Measurements from ENCODE around the gene UNKL.
"Not testable (repeated sequence)": the region's sequence is repeated elsewhere in the genome, so short reads cannot be mapped to it uniquely, and the experiment has no call there.

UNKL gene

DNA sequence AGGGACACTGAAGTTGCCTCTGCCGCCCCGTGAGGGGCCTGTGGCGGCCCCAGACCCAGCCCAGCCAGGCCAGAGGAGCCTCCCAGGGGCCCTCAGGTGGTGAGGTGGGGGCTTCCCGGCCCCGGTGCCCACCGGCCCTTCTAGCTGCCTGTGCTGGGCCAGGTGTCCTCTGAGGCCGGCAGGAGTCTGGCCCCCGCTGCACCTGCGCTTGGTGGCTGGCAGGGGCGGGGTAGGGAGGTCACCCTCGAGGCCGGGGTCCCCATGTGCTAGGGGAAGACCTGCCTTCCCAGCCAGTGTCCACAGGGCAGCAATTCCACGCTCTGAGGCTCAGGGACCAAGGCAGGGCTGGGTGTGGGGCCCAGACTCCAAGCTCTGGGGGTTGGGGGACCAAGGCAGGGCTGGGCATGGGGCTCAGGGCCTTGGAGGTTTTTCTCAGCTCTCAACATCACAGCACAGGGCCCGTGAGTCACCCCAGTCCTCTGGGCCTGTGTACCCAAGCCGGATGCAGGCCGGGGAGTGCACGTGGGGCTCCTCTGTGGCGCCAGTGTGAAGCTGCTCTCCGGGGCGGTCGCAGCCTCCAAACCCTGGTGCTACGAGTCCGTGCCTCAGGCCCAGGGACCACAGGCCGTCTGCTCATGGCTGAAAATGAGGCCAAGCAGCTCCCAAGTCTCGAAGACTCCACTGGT lies 31.2 kb upstream of the UNKL start:
- DNase-seq = no peak

DNA sequence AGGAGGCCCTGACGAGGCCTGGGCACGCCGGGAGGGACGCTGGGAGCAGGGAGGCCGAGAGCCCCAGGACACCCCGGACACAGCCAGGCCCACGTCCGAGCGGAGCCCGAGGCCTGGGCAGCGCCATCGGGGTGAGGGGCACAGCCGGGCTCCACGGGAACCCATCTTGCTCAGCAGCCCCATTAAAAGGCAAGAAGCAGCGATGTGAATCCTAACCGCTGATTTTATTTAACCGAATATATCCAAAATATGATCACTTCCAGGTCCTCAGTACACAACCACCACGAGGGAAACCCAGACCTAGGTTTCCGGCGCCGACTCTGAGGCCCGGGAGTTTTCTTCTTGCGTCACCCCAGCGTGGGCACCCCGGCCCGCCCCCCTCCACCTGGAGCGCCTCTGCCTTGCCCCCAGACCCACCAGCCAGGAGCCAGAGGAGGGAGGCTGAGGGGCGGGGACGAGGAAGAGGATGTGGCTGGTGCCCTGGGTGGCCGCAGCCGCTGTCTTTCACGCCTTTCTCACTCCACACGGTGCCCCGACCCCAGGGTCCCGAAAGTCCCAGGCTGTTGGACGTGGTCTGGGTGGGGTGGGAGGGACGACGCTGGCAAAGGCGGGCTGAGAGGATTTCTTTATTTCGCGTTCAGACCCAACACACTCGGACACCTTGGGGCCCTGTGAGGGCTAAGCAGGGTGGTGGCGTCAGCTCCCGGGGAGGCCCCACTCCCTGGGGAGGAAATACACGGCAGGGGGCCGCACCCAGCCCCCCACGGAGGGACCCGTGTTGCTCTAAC lies 30.4 kb upstream of the UNKL start:
- no peak for DNase-seq

DNA sequence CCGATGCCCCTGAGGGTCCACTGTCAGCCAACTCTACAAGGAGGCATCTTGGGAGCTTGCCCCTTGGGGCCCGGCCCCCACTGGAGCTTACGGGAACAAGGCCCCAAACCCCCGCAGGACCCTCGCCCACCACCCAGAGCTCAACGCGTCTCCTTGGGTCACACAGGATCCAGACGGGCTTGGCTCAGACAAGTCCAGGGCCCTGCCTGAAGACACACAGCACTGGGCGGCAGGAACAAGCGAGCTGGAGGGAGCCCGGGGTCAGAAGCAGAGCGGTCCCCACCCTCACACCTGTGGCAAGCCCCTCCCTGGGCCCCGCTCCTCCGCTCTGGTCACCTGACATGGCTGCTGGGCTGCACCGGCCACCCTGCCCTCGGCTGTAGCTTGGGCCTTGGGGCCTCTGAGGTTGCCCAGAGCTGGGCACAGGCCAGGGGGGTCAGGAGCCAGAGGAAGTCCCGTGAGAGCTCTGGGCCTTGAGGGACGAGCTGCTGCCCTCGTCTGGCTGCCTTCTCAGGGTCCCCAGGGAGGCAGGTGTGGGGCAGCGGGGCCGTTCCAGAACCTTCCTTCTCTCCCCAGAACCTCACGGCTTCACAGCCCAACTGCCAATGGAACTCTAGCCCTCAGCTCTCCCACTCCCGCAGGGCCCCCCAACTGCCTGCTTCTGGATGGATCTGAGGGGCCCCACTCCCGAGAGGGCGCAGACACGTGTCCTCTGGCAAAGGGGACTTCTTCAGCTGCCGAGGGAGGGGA lies 29.7 kb upstream of the UNKL start, which contains the start of gene CCDC154:
Gene CCDC154, minus strand, starts transcription at position 577 of the 750 bp plus-strand sequence. Its CDS starts 234 bp downstream, at position 343.
- no peak for DNase-seq

GRCh38 chr16:1443403-1443973 lies 29.0 kb upstream of the UNKL start:
- no peak for DNase-seq

DNA sequence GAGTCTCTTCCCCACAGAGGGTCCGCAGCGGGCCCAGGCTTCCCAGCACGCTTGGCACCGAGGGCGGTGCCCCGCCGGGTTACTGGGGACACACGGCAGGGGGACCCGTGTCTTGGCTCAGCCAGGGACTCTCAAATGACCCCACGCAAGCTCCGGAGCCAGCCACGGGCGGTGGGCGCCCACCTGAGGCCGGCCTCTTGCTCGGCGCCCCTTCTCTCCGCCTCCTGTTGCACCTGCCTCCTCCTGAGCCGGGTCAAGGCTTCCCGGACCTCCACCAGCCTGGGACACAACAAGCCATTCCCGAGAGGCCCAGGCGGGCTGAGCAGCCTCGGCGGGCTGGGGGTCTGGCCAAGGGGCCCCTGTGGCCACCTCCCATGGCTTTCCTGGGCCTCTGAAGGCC lies 28.2 kb upstream of the UNKL start:
- DNase-seq = no peak

GRCh38 chr16:1441391-1441829 lies 26.9 kb upstream of the UNKL start:
- no peak for DNase-seq

DNA sequence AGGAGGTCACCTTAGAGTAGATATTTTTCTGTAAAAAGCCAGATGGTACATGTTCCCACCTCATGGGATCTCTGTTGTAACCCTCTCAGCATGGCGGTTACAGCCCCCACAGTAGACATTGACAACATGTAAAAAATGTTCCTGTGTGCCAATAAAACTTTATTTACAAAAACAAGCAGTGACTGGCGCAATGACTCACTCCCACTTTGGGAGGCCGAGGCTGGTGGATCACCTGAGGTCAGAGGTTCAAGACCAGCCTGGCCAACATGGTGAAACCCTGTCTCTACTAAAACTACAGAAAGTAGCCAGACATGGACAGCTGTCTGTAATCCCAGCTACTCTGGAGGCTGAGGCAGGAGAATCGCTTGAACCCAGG lies 25.2 kb upstream of the UNKL start:
- not testable (repeated sequence) for DNase-seq

GRCh38 chr16:1439058-1439698 lies 24.7 kb upstream of the UNKL start:
- peak; percentile 32 for DNase-seq

DNA sequence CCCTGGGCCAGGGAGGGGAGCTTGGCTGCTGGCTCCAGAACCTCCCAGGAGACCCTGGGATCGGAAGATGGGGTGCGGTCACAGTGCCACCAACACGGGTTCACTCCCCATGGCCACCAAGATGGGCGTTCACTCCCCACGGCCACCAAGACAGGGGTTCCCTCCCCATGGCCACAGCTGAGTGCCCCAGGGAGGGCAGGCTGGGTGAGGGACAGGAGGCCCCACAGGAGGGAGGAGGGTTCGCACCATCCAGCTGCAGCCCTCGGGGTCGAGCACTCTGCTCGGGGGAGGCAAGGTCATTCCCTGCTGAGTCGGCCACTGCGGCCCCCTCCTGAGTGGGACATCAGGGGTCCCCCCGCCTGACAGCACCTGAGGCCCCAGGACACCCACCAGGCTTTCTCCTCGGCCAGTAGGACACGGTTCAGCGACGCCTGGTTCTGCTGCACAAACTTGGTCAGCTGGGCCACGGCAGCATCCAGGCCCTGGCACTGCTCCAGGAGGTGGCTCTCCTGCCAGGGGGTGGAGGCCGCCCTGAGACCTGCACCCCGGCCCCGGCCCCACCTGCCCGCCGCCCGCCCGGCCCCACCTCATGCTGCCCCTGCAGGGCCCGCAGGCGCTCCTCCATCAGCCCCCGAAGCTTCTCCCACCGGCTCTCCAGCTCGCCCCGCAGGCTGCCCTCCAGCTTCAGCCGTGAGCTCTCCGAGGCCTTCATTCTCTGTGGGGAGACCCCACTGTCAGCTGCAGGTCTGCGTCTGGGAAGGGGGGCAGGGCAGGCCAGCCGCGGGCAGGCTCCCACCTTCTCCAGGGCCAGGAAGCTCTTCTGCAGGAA lies 23.9 kb upstream of the UNKL start:
- no peak for DNase-seq

GRCh38 chr16:1437606-1438005 lies 23.1 kb upstream of the UNKL start:
- no peak for DNase-seq

DNA sequence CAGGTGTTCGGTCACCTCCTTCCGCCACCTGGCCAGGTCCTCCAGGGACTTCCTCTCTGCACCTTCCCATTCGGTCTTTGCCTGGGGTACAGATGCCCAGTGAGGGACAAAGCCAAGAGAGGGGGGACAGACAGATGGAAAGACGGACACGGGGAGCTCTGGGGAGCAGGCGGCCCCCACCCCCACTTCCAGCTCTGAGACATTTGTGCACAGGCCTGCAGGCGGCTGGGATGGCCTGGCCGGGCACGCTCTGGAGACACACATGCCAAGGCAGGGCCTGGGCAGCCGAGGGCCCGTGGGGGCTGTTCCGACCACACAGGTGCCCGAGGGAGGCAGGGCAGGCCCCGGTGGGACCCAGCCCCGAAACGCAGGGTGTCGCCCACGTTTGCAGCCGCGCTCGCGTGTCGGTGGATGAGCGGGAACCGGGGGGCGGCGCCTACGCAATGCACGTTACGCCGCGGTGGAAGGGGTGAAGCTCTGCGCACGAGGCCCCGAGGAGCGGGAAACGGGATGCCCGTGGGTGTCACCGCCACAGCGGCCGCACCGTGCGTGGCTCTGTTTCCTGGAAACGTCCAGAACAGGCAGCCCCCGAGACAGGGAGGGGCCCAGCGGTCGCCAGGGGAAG lies 22.3 kb upstream of the UNKL start:
- no peak for DNase-seq

- DNase-seq = no peak
Measured at GRCh38 chr16:1435921-1436697, 21.6 kb upstream of the UNKL start.

GRCh38 chr16:1434644-1435592 lies 20.4 kb upstream of the UNKL start:
- no peak for DNase-seq

- no peak for DNase-seq
Measured at GRCh38 chr16:1433756-1434155, 19.3 kb upstream of the UNKL start.

GRCh38 chr16:1433263-1433560 lies 18.7 kb upstream of the UNKL start:
- no peak for DNase-seq

DNA sequence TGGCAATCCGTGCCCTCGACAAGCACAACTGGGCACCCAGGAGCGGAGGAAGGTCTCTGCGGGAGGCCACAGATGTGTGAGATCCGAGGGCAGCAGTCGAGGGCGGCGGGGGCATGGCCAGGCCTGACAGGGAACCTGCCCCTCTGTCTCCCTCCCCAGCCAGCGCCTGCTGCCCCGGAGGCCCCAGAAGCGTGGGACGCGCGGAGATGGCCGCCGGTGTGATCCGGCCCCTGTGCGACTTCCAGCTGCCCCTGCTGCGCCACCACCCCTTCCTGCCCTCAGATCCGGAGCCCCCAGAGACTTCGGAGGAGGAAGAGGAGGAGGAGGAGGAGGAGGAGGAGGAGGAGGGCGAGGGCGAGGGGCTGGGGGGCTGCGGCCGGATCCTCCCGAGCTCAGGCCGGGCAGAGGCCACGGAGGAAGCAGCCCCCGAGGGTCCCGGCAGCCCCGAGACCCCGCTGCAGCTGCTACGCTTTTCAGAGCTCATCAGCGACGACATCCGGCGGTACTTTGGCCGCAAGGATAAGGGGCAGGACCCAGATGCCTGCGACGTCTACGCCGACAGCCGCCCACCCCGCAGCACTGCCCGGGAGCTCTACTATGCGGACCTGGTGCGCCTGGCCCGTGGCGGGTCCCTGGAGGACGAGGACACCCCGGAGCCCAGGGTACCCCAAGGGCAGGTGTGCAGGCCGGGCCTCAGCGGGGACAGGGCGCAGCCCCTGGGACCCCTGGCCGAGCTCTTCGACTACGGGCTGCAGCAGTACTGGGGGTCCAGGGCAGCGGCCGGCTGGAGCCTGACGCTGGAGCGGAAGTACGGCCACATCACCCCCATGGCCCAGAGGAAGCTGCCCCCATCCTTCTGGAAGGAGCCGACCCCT lies 18.1 kb upstream of the UNKL start:
- DNase-seq = no peak

GRCh38 chr16:1431497-1432270 lies 17.2 kb upstream of the UNKL start:
- DNase-seq = no peak
